Measurements from ENCODE around the gene TMEM109. TPM values are rescaled to one million over a fixed set of nuclear protein-coding genes. Genes with fewer than 3 reads are reported as not detected.

Gene TMEM109
- total and polyA plus RNA-seq, 2 experiments from 2014 or later: 35.9 to 95.2 TPM

- WGBS, 2 experiments (ENCODE audit: low coverage in 1 of 2, low lambda C conversion rate in 2 of 2, missing lambda C conversion rate in 2 of 2): 10 to 11% methylated on average over 17 of the region's 17 CpGs
- H3K4me3 ChIP-seq: peak overlapping the region; percentile 84
- in situ Hi-C loops (cut with MboI): no loop called here
Observed at GRCh38 chr11:60915248-60915914, 1.4 kb downstream of the TMEM109 start.

GRCh38 chr11:60916669-60917206 lies 2.8 kb downstream of the TMEM109 start:
- no peak for DNase-seq
- Histone ChIP-seq H4K20me1 (ENCODE audit: insufficient read depth) (no peaks in the 10 kb centered on the region), H3K27me3 (replicated peaks; ENCODE audit: insufficient read depth) (no peaks in the 10 kb centered on the region), H3K9me3 (ENCODE audit: low read depth) (no peaks in the 10 kb centered on the region), H3K4me1 (ENCODE audit: insufficient read depth) (peaks cover 17% of the 10 kb centered on the region; the same call in 1 of the 2 replicates), H2AFZ (no peak overlapping the region), H3K36me3 (ENCODE audit: low read depth) (no peaks in the 10 kb centered on the region), H3F3A (ENCODE audit: insufficient read depth) (peaks cover 3% of the 10 kb centered on the region; the same call in 1 of the 2 replicates), H3K9ac (no peak overlapping the region), H3K4me3 (no peak overlapping the region), H3K9me2 (ENCODE audit: insufficient read depth) (no peaks in the 10 kb centered on the region), H3K27ac (no peak overlapping the region), H3K79me2 (ENCODE audit: insufficient read depth) (peaks cover 48% of the 10 kb centered on the region), H3K4me2 (ENCODE audit: unreplicated experiment) (no peak overlapping the region)
- TF ChIP-seq EZH2 (IDR thresholded peaks at IDR 0.05; ENCODE audit: insufficient read depth, poor library complexity, severe bottlenecking) (no peak), EZH2phosphoT487 (IDR thresholded peaks at IDR 0.05; ENCODE audit: insufficient read depth, low read depth) (no peak)
- WGBS, 2 experiments (ENCODE audit: low coverage in 1 of 2, low lambda C conversion rate in 2 of 2, missing lambda C conversion rate in 2 of 2): 62 to 67% methylated on average over 3 of the region's 3 CpGs
- in situ Hi-C loops (cut with MboI): no loop called here

More at GRCh38 chr11:60915248-60915914, 1.4 kb downstream of the TMEM109 start:
- peaks cover 3% of the 10 kb centered on the region; the same call in 1 of the 2 replicates for H3F3A ChIP-seq (ENCODE audit: insufficient read depth)
- no peaks in the 10 kb centered on the region for H4K20me1 ChIP-seq (ENCODE audit: insufficient read depth)
- H3K36me3 ChIP-seq (ENCODE audit: low read depth): no peaks in the 10 kb centered on the region
- H3K9me3 ChIP-seq (ENCODE audit: low read depth): no peaks in the 10 kb centered on the region
- no peaks in the 10 kb centered on the region; the same call in 1 of the 2 replicates for H3K27me3 ChIP-seq (replicated peaks; ENCODE audit: insufficient read depth)
- H3K4me2 ChIP-seq (ENCODE audit: unreplicated experiment): peak overlapping the region; percentile 91
- peaks cover 48% of the 10 kb centered on the region for H3K79me2 ChIP-seq (ENCODE audit: insufficient read depth)
- peak overlapping the region; percentile 85 for H3K9ac ChIP-seq
- H2AFZ ChIP-seq: peak overlapping the region; percentile 96
- H3K27ac ChIP-seq: peak overlapping the region; percentile 79
- TF ChIP-seq EZH2phosphoT487 (IDR thresholded peaks at IDR 0.05; ENCODE audit: insufficient read depth, low read depth) (no peak), EZH2 (IDR thresholded peaks at IDR 0.05; ENCODE audit: insufficient read depth, poor library complexity, severe bottlenecking) (no peak)
- H3K4me1 ChIP-seq (ENCODE audit: insufficient read depth): peaks cover 17% of the 10 kb centered on the region; the same call in 1 of the 2 replicates
- no peaks in the 10 kb centered on the region for H3K9me2 ChIP-seq (ENCODE audit: insufficient read depth)
- DNase-seq: peak; percentile 86

DNA sequence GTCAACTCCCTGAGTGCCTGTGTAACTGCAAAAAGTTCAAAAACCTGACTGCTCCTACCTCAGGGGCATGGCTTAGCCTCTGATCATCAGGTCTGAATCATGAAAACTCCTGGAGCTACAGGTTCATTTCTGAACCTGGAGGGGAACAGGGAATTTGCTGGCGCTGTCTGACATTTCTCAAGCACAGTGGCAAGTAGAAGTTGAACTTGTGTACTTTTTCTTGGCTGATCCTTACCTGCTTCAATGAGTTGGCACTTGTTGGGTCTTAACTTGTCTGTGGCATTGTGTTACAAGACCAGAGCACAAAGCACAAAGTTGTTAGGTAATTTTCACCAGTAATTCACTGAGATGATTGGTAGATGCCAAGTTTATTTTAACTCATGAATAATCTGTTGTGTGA lies 3.3 kb downstream of the TMEM109 start:
- no peak overlapping the region for H2AFZ ChIP-seq
- in situ Hi-C loops (cut with MboI): no loop called here
- H3K27ac ChIP-seq: no peak overlapping the region
- DNase-seq: no peak
- peaks cover 48% of the 10 kb centered on the region for H3K79me2 ChIP-seq (ENCODE audit: insufficient read depth)
- no peak for TF ChIP-seq EZH2 (IDR thresholded peaks at IDR 0.05; ENCODE audit: insufficient read depth, poor library complexity, severe bottlenecking)
- no peak for TF ChIP-seq EZH2phosphoT487 (IDR thresholded peaks at IDR 0.05; ENCODE audit: insufficient read depth, low read depth)
- no peaks in the 10 kb centered on the region for H3K9me3 ChIP-seq (ENCODE audit: low read depth)
- peaks cover 17% of the 10 kb centered on the region; the same call in 1 of the 2 replicates for H3K4me1 ChIP-seq (ENCODE audit: insufficient read depth)
- H3K9me2 ChIP-seq (ENCODE audit: insufficient read depth): no peaks in the 10 kb centered on the region
- no peak overlapping the region for H3K9ac ChIP-seq
- no peak overlapping the region for H3K4me2 ChIP-seq (ENCODE audit: unreplicated experiment)
- H3F3A ChIP-seq (ENCODE audit: insufficient read depth): peaks cover 3% of the 10 kb centered on the region; the same call in 1 of the 2 replicates
- no peaks in the 10 kb centered on the region for H3K36me3 ChIP-seq (ENCODE audit: low read depth)
- H3K4me3 ChIP-seq: no peak overlapping the region
- no peaks in the 10 kb centered on the region for H4K20me1 ChIP-seq (ENCODE audit: insufficient read depth)
- H3K27me3 ChIP-seq (replicated peaks; ENCODE audit: insufficient read depth): no peaks in the 10 kb centered on the region
- 100% methylated on average over 1 of the region's 1 CpG for WGBS, 2 experiments (ENCODE audit: low coverage in 1 of 2, low lambda C conversion rate in 2 of 2, missing lambda C conversion rate in 2 of 2)

DNA sequence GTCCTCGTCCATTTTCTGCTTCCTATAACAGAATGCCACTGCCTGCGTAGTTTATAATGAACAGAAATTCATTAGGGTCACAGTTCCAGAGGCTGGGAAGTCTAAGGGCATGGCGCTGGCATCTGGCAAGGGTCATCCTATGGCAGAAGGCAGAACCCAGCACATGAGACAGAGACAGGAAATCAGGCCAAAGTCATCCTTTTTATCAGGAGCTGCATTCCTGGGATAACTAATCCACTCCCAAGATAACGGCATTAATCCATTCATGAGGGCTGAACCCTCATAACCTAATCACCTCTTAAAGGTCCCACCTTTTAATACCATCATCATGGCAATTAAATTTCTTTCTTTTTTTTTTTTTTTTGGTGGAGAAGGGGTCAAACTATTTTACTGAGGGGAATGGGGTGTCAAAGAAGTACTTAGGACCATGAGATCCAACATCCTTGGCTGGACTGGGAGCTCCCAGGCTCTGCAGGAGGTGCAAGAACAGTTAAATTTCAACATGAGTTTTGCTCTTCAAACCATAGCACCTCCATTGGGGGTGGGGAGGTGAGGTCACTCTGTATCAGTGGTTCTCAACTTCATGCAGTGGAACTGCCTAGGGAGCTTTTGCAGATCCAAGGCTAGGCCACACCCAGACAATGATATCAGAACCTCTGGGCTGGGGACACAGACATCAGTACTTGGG lies 4.4 kb downstream of the TMEM109 start:
- Histone ChIP-seq H3K27me3 (replicated peaks; ENCODE audit: insufficient read depth) (no peaks in the 10 kb centered on the region), H3K4me1 (ENCODE audit: insufficient read depth) (peaks cover 17% of the 10 kb centered on the region; the same call in 1 of the 2 replicates), H2AFZ (no peak overlapping the region), H3K27ac (no peak overlapping the region), H4K20me1 (ENCODE audit: insufficient read depth) (no peaks in the 10 kb centered on the region), H3K9ac (no peak overlapping the region), H3F3A (ENCODE audit: insufficient read depth) (peaks cover 3% of the 10 kb centered on the region; the same call in 1 of the 2 replicates), H3K9me2 (ENCODE audit: insufficient read depth) (no peaks in the 10 kb centered on the region), H3K4me3 (no peak overlapping the region), H3K36me3 (ENCODE audit: low read depth) (no peaks in the 10 kb centered on the region), H3K4me2 (ENCODE audit: unreplicated experiment) (no peak overlapping the region), H3K79me2 (ENCODE audit: insufficient read depth) (peaks cover 48% of the 10 kb centered on the region), H3K9me3 (ENCODE audit: low read depth) (no peaks in the 10 kb centered on the region)
- no peak for DNase-seq
- TF ChIP-seq EZH2 (IDR thresholded peaks at IDR 0.05; ENCODE audit: insufficient read depth, poor library complexity, severe bottlenecking) (no peak), EZH2phosphoT487 (IDR thresholded peaks at IDR 0.05; ENCODE audit: insufficient read depth, low read depth) (no peak)
- in situ Hi-C loops (cut with MboI): no loop called here
- WGBS, 2 experiments (ENCODE audit: low coverage in 1 of 2, low lambda C conversion rate in 2 of 2, missing lambda C conversion rate in 2 of 2): 86 to 89% methylated on average over 4 of the region's 4 CpGs

Data from GM23248 (cell line).